HG02642 (cell line): ENCODE results near the gene LRRC27.
"Not testable (repeated sequence)": the region's sequence is repeated elsewhere in the genome, so short reads cannot be mapped to it uniquely, and the experiment has no call there.

Experiments
- ATAC-seq: cut with Tn5 transposase; IDR thresholded peaks from one replicate; pipeline ENCODE4 v1.9.1; 2021; ENCODE audit warnings: mild to moderate bottlenecking; ENCODE audit not compliant: unreplicated experiment, poor library complexity

The LRRC27 gene

GRCh38 chr10:132331601-132332432, at the start of gene LRRC27:
Gene LRRC27 (plus strand): TSS chr10:132332193. CDS start chr10:132333525, 1,332 bp downstream.
- peak; percentile 80 for ATAC-seq

GRCh38 chr10:132282667-132283603, 49.1 kb upstream of the LRRC27 start:
- ATAC-seq: no peak

GRCh38 chr10:132283604-132284382, 48.2 kb upstream of the LRRC27 start:
- no peak for ATAC-seq

- ATAC-seq: no peak
Measured at GRCh38 chr10:132289439-132289838, 42.6 kb upstream of the LRRC27 start.

- no peak for ATAC-seq
Measured at GRCh38 chr10:132290631-132291030, 41.4 kb upstream of the LRRC27 start.

- ATAC-seq: no peak
Measured at GRCh38 chr10:132291826-132292225, 40.2 kb upstream of the LRRC27 start.

- ATAC-seq: no peak
Measured at GRCh38 chr10:132292287-132293200, 39.4 kb upstream of the LRRC27 start.

- no peak for ATAC-seq
Measured at GRCh38 chr10:132293201-132293812, 38.7 kb upstream of the LRRC27 start.

- no peak for ATAC-seq
Measured at GRCh38 chr10:132293813-132294520, 38.0 kb upstream of the LRRC27 start.

- ATAC-seq: no peak
Measured at GRCh38 chr10:132294561-132295318, 37.3 kb upstream of the LRRC27 start.

GRCh38 chr10:132295481-132295880, 36.5 kb upstream of the LRRC27 start:
- not testable (repeated sequence) for ATAC-seq

- no peak for ATAC-seq
Measured at GRCh38 chr10:132296666-132297443, 35.1 kb upstream of the LRRC27 start.

GRCh38 chr10:132297526-132297925, 34.5 kb upstream of the LRRC27 start:
- ATAC-seq: no peak

- ATAC-seq: no peak
Measured at GRCh38 chr10:132298038-132298881, 33.7 kb upstream of the LRRC27 start.

- no peak for ATAC-seq
Measured at GRCh38 chr10:132299371-132300336, 32.3 kb upstream of the LRRC27 start.
